Measurements from ENCODE around the gene ATL2. TPM values are rescaled to one million over a fixed set of nuclear protein-coding genes. Genes with fewer than 3 reads are reported as not detected.

Gene ATL2
- total RNA-seq, 2 donors from 2014 or later = 33.9 to 51.1 TPM

DNA sequence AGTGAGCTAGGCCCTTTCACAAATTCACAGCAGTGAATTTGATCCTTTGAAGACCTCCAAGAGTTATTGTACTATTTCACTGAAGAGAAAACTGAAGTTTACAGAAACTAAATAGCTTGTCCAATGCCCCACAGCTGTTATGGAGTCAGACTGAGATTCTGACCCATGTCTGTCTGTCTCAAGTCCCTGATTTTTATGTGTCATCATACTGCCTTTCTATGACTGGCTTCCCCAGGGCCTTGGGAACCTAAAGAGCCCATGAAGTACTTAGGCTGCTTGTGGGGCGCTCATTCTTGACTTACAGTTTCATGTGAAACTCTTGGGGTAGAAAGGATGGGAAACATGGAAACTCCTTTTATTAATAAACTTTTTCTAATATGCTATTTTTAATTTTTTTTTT is 107.7 kb downstream of the ATL2 start:
- Histone ChIP-seq H3K4me3 (no peak overlapping the region), H3K4me1 (no peaks in the 10 kb centered on the region), H3K9me3 (no peaks in the 10 kb centered on the region), H3K27ac (no peak overlapping the region), H3K36me3 (no peaks in the 10 kb centered on the region), H3K27me3 (no peaks in the 10 kb centered on the region)
- TF ChIP-seq, protein P1, sequence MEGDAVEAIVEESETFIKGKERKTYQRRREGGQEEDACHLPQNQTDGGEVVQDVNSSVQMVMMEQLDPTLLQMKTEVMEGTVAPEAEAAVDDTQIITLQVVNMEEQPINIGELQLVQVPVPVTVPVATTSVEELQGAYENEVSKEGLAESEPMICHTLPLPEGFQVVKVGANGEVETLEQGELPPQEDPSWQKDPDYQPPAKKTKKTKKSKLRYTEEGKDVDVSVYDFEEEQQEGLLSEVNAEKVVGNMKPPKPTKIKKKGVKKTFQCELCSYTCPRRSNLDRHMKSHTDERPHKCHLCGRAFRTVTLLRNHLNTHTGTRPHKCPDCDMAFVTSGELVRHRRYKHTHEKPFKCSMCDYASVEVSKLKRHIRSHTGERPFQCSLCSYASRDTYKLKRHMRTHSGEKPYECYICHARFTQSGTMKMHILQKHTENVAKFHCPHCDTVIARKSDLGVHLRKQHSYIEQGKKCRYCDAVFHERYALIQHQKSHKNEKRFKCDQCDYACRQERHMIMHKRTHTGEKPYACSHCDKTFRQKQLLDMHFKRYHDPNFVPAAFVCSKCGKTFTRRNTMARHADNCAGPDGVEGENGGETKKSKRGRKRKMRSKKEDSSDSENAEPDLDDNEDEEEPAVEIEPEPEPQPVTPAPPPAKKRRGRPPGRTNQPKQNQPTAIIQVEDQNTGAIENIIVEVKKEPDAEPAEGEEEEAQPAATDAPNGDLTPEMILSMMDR (IDR thresholded peaks at IDR 0.05) = no peak
- no peak for DNase-seq (ENCODE audit: low spot score)

- Histone ChIP-seq H3K9me3 (no peaks in the 10 kb centered on the region), H3K36me3 (no peaks in the 10 kb centered on the region), H3K27ac (no peak overlapping the region), H3K4me3 (no peak overlapping the region), H3K4me1 (no peaks in the 10 kb centered on the region), H3K27me3 (no peaks in the 10 kb centered on the region)
- TF ChIP-seq, protein P1 (IDR thresholded peaks at IDR 0.05) = no peak
- DNase-seq (ENCODE audit: low spot score) = no peak
These were observed 108.3 kb downstream of the ATL2 start for GRCh38 chr2:38268691-38269327.

DNA sequence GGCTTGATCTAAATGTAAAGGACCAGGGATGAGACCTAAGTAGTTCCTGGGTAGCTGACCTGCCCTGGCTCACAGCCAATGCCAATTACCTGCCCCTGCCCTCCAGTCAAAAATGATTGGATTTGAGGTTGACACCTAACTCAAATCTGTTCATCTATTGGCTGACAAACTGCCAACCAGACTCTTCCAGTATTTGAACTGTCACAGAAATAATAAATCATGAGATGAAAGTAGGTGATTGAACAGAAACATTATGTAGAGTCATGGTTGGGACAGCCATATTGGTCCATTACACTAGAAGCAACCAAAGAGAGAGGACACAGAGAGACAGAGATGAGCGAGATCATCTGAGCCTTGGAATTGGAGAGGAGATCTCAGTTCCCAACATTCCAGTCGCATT is 109.1 kb downstream of the ATL2 start:
- H3K4me3 ChIP-seq = no peak overlapping the region
- H3K27me3 ChIP-seq = no peaks in the 10 kb centered on the region
- no peaks in the 10 kb centered on the region for H3K36me3 ChIP-seq
- DNase-seq (ENCODE audit: low spot score) = no peak
- H3K9me3 ChIP-seq = no peaks in the 10 kb centered on the region
- no peak overlapping the region for H3K27ac ChIP-seq
- H3K4me1 ChIP-seq = no peaks in the 10 kb centered on the region
- TF ChIP-seq, protein P1 (IDR thresholded peaks at IDR 0.05) = no peak

GRCh38 chr2:38267270-38267925 is 109.7 kb downstream of the ATL2 start:
- H3K27me3 ChIP-seq = no peaks in the 10 kb centered on the region
- H3K27ac ChIP-seq = no peak overlapping the region
- no peak for DNase-seq (ENCODE audit: low spot score)
- H3K36me3 ChIP-seq = no peaks in the 10 kb centered on the region
- H3K9me3 ChIP-seq = no peaks in the 10 kb centered on the region
- H3K4me3 ChIP-seq = no peak overlapping the region
- H3K4me1 ChIP-seq = no peaks in the 10 kb centered on the region
- TF ChIP-seq, protein P1 (IDR thresholded peaks at IDR 0.05) = no peak

DNA sequence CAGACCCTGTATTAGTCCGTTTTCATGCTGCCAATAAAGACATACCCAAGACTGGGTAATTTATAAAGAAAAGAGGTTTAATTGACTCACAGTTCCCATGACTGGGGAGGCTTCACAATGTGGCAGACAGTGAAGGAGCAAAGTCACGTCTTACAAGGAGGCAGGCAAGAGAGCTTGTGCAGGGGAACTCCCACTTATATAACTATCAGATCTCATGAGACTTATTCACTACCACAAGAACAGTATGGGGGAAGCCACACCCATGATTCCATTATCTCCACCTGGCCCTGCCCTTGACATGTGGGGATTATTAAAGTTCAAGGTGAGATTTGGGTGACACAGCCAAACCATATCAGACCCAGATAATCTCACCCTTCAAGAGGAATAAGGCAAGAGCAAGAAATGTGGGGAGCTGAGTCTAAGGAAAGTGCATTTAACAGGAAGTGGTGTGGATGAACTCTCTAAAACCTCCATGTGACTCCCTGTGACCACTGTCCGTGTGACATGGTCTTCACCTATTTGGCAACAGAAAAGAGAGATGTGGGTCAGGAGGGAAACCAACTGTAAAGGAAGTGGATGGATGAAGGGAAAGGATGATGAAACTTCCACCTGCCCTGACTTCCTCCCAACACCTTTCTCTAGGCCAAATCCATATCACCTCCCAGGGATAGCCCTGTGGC is 110.6 kb downstream of the ATL2 start:
- H3K9me3 ChIP-seq = no peaks in the 10 kb centered on the region
- no peak overlapping the region for H3K4me3 ChIP-seq
- no peaks in the 10 kb centered on the region for H3K36me3 ChIP-seq
- H3K27me3 ChIP-seq = no peaks in the 10 kb centered on the region
- H3K27ac ChIP-seq = peak overlapping the region in 1 of 2 donors; percentile 25
- DNase-seq (ENCODE audit: low spot score) = no peak
- TF ChIP-seq, protein P1 (IDR thresholded peaks at IDR 0.05) = no peak
- H3K4me1 ChIP-seq = no peaks in the 10 kb centered on the region
